ENCODE measurements around the gene UTP3.
A peak's percentile ranks its signal among the peaks of the same experiment; 100 is the strongest.
"Not testable (repeated sequence)": the region's sequence is repeated elsewhere in the genome, so short reads cannot be mapped to it uniquely, and the experiment has no call there.

Gene UTP3, protein sequence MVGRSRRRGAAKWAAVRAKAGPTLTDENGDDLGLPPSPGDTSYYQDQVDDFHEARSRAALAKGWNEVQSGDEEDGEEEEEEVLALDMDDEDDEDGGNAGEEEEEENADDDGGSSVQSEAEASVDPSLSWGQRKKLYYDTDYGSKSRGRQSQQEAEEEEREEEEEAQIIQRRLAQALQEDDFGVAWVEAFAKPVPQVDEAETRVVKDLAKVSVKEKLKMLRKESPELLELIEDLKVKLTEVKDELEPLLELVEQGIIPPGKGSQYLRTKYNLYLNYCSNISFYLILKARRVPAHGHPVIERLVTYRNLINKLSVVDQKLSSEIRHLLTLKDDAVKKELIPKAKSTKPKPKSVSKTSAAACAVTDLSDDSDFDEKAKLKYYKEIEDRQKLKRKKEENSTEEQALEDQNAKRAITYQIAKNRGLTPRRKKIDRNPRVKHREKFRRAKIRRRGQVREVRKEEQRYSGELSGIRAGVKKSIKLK

DNA sequence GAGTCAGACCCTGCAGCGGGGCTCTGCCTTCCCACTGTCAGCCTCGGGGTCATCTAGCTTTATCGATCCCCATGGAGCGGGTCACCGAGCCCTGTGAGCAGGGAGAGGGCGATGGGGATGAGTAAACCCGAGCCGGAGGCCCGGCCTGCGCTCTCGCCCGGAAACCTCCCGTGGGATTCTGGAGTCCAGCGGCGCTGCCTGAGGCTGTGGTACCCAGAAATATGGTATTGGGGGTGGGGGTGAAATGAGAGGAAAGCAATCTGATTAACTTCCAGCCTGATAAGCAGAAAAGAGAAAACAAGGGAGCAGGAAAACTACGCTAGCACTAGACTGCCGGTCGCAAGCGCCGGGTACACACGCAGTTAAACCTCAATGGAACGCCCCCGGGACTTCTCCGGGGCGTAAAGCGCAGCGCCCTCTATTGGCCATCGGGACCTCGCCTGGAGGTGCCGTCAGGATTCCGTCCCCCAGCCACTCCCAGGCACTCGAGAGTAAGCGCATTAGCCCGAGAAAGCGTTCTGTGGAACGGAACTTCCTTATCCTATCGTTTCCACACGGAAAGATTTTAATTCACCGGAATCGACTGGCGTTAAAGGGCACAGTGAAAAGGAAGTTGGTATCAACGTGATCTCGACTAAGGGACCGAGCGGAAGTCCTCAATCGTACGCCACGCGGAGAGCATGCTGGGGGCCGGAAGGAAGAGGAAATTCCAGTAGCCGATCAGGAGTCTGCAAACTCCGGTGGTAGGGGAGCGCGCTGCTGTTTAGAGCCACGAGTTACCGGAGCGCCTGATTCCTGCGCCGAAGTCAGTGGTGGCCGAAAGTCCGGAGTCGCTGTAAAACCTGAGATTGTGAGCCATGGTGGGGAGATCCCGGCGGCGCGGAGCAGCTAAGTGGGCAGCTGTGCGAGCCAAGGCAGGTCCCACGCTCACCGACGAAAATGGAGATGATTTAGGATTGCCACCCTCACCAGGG is at the start of gene UTP3:
UTP3 (plus strand) TSS at position 712 of the 974 bp plus-strand sequence; CDS start at position 858, 146 bp downstream.
- DNase-seq (ENCODE audit: low spot score): peak; percentile 97

DNA sequence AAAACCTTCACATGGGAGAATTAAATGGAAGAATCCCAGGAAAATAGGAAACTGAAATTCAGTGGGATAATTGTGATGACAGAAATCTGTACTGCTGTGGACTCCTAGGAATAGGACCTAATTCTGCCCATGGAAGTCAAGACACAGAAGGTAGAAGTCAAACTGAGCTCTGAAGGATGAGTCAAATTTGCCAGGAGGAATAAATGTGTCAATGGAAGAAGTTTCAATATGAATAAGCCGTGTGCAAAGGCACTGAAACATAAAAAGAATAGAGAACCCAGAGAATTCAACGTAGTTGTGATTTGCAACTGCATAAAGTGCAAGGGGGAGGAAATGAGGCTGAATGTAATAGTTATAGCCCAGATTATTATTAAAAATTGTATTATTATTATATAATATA is 48.1 kb upstream of the UTP3 start:
- no peak for DNase-seq (ENCODE audit: low spot score)

DNA sequence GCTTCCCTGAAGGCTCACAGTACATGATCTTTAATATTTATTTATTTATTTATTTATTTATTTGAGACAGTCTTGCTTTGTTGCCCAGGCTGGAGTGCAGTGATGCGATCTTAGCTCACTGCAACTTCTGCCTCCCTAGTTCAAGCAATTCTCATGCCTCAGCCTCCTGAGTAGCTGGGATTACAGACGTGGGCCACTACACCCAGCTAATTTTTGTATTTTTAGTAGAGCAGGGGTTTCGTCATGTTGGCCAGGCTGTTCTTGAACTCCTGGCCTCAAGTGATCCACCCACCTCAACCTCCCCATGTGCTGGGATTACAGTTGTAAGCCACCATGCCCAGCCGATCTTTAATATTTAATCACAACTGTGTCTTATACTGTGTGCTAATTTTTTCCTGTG is 37.6 kb upstream of the UTP3 start:
- DNase-seq (ENCODE audit: low spot score): peak; percentile 57

DNA sequence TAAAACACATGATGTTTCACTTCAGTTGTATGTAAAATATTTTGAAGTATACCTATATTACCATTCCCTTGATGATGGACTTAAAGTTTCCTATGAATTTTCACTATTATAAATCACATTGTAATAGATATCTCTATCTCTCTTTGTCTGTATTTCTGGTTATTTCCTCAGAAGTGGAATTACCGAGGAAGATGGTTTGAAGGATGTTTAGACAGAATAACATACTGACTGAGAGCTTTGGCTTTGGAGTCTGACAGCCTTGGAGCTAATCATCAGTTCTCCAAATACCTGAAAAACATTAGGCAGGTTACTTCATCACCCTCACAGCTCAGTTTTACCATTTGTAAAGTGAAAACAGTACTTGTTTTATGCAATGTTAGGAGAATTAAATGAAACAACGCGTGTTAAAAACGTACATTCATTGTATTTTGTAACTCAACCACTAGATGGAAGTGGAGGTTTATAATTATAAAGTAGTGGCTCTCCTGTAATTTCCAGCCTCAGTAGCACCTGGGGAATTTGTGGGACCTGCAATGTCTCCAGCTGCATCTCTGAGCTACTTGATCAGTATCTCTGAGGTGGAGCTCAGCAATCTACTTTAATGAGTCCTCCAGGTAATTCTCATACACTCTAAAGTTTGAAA is 36.3 kb upstream of the UTP3 start:
- DNase-seq (ENCODE audit: low spot score): peak; percentile 70

DNA sequence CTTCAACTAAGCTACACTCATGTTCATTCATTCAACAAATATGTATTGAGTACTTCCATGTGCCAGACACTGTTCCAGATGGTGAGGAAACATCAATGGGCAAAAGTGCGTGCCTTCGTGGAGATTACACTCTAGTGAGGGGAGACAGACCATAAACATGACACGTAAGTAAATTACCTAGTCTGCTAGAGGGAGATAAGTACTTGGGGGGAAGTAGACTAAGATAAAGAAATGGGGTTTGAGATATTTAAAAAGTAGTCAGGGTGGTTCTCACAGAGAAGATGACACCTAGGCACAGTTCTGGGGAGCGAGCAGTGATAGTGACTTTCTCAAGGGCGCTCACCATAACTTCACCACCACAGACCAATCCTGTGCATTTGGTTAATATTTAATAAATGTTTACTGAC is 33.7 kb upstream of the UTP3 start:
- no peak for DNase-seq (ENCODE audit: low spot score)

DNA sequence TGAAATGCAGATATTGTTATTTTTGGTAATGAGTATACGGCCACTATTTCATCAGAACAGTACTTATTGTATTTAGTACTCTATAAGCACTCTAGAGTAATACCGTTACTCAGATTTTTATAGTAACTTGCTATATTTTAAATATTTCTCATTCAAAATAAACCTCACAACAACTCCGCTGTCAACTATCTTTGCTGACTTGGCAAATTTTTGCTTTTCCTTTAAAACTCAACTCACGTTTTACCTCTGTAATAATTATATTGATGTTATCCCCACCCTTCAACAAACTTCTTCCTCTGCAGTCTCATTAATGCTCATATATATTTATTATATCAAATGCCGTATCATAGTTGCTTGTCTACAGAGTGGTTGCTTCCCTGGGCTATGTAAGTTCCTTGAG is 31.0 kb upstream of the UTP3 start:
- DNase-seq (ENCODE audit: low spot score): no peak

DNA sequence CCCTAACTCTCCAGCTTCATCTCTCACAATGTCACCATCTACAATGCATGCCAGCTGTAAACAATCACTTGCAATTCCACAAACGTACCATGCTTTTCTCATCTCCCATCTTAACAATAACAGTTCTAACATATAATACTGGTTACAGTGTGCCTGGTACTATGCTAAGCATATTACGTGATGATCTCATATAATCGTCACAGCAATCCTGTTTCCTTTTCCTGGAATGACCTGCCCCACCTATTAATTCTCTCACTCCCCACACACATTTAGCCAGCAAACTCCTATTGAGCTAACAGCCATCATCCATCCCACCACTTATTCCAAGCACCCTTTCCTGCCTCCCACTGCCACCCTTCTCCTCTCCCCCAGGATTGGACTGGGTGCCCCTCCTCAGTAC is 29.9 kb upstream of the UTP3 start:
- no peak for DNase-seq (ENCODE audit: low spot score)

DNA sequence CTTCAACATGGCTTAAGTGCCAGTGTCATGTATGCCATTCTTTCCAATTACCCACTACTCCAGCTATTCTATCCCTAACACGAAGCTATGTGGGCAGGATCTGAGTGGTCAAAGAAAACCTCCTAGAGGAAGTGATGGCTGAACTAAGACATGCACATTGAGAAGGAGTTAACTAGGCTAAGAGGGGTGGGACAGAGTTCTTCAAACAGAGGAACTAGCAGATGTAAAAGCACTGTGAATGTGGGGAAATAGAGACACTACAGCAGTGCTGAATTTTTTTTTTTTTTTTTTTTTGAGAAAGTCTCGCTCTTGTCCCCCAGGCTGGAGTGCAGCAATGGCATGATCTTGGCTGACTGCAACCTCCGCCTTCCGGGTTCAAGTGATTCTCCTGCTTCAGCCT is 28.2 kb upstream of the UTP3 start:
- no peak for DNase-seq (ENCODE audit: low spot score)

DNA sequence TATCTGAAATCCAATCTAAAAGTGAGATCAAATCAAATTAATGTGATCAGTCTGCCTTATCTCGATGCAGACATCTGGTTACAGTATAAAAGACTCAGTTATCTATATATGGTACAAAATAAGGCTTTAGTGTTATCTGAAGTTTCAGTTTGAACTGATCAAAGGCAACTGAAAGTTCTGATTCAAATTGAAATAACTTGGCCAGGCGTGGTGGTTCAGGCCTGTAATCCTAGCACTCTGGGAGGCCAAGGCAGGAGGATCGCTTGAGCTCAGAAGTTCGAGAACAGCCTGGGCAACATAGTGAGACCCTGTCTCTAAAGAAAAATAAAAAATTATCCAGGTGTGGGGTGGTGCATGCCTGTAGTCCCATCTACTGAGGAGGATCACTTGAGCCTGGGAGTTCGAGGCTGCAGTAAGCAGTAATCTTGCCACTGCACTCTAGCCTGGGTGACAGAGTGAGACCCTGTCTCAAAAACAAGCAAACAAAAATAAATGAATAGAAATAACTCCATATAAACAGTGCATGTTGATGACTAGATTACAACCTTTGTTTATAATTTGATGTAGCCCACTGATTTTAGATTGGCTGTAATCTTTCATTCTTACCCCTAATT is 26.9 kb upstream of the UTP3 start:
- DNase-seq (ENCODE audit: low spot score): not testable (repeated sequence)

DNA sequence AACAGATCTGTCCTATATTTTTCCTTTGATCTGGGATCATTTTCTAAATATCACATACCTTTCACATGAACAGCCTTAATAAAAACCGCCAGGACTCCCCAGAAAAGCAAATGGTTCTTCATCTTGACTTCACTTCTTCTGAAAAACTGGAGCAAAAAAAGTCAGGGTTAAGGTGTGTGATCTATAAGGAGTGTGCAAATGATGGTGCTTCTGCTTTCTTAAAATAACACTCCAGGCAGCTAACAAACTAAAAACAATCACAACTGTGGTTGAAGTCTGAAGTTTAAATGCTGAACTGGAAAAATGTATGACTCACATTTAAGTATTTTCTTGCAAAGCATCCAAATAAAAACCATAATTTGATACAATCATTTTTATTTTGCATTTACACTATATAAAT is 22.0 kb upstream of the UTP3 start, which contains the start of gene JCHAIN:
JCHAIN (minus strand) TSS at position 140 of the 400 bp plus-strand sequence; CDS start at position 122, 18 bp downstream.
- DNase-seq (ENCODE audit: low spot score): peak; percentile 66

DNA sequence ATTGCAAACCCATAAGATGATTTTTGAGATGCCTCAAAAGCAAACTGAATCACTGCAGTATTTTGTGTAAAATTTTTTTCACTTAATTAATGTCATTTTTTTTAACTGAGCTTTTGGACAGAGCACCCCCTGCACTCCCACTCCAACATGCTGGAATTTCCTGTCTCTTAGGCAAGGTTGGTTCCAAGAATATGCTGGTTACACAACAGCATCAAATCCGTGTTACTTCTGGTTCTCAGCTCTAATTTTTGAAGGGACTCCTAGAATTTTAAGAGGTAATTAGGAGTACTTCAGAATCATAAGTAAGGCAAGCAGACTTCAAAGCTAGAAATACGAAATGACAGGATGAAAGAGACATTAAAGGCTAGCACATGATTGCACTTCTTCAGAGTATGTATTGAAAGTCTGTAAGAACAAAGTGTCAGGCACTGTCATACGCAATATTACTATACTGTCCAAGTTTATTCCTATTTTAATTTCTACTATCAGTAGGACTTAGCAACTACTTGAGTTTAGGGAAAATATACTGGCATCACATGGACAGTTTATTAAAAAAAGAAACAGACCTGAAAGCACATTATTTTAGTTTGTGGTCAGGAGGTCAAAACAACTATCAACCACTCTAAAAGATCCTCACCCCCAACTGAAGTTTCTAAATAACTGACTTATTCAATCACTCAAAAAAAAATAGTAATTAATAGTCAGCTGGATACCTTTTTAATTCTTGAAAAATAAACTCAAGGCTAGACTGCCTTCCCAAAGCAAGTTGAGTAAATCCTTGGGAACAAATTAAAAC is 20.4 kb upstream of the UTP3 start:
- peak; percentile 68 for DNase-seq (ENCODE audit: low spot score)

DNA sequence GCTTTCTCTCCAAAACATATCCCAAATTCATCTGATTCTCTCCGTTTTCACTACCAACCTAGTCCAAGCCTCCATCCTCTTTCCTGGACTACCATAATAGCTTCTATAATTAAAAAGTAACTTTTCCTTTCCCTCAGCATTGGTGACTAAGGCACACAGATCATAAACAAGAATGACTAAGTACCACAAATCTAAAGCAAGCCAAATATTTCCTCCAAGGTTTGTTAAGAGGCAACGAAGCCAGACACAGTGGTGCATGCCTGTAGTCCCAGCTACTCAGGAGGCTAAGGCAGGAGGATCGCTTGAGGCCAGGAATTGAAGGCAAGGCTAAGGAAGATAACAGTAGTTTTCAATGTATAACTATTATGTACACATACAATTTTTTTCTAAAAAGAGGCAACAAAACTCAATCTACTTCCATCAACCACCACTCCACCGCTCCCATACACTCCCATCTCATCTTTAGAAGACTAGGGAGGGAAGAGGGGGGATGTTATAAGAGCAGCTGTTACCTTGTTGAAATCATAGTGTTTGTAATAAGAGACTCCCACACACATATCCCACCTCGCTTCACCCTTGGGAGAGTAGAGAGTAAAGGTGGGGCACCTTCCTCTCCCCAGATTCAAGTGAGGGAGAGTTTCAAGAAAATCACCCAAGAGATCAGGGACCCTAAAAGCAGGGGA is 17.9 kb upstream of the UTP3 start:
- no peak for DNase-seq (ENCODE audit: low spot score)

DNA sequence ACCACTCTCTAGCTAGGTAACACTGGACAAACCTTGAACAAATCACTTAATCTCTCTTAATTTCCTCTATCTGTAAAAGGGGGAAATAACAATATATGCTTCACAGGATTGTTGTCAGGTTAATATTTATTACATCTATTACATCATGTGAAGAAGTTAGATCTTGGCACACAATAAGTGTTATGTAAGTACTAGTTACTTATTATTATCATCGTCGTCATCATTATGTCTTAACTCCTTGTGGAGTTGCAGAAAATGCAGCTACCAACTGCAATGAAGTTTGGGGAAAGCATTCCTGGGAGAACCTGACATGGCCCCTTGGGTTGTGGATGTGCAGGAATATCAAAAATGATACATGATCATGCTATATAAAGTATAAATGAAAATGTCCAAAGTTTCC is 17.2 kb upstream of the UTP3 start:
- no peak for DNase-seq (ENCODE audit: low spot score)

DNA sequence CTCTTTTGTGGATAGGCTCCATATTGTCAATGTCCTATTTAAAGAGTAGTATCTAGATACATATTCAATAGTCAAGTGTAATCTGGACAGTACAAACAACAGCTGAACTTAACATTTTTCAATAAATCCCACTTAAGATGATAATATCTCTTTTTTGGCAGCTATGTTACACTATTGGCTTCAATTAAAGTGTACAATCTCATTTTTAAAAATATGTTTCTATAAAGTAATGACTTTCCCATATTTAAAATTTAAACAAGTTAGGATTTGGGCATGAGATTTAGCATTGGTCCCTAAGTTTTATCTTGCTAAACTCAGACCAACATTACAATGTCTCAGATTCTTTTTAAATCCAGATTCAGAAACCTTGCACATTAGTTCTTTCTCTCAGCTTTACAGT is 14.1 kb upstream of the UTP3 start:
- DNase-seq (ENCODE audit: low spot score): no peak

DNA sequence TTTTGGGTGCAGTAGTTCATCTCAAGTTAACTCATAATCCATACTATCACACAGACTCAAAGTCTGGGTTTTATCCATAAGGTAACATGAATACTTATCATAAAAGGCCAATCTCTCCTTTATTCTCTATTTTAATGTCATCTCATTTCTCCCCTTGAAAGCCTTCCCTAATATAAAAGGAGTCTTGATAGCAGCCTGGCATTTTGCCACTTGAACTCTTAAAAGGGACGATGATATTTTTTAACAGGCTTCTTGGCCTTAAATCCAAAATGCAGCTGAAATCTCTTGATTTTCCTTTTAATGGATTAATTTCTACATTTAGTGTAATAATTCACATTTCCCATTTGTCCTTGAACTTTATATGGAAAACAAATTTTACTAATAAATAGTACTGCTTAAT is 13.6 kb upstream of the UTP3 start:
- DNase-seq (ENCODE audit: low spot score): no peak

DNA sequence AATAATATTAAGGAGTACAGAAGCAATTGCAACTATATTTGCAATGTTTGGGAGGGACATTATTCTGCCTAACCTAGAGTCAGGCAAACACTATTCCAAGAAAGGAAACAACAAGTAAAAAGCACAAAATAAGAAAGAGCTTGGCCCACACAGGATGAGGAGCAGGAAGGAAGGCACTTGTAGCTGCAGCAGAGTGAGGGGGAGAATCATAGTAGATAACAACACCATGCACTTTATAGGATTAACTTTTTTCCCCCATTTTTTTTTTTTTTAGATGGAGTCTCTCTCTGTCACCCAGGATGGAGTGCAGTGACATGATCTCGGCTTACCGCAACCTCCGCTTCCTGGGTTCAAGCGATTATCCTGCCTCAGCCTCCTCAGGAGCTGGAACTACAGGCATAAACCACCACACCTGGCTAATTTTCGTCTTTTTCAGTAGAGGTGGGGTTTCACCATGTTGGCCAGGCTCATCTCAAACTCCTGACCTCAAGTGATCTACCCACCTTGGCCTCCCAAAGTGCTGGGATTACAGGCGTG is 11.7 kb upstream of the UTP3 start:
- peak; percentile 51 for DNase-seq (ENCODE audit: low spot score)

DNA sequence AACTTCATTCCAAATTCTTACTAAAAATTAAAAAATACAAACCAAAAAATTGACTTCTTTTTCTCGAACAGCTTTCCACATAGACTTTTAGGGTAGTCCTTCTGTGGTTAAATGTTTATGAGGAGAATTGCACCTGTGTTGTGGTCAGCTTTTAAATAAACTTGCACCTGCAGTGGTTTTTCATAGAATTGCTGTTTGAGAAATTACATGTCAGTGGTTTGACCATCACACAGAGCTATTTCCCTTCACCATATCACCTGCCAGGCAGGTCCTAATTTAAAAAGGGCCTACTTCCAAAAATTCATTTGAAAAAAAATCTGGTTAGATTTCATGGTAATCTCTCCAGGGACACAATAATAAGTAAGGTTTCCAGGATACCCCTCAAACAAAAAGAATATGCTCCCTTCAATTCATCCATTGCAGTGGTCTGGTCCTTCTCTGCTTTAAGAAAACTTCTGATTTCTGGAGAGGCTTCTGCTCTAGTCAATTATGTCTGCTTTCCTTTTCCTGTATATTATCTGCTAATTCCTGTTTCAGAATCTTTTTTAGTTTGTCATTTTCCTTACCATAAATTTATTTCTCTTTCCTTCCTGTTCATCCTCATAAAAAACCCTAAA is 9.8 kb upstream of the UTP3 start:
- DNase-seq (ENCODE audit: low spot score): peak; percentile 93

DNA sequence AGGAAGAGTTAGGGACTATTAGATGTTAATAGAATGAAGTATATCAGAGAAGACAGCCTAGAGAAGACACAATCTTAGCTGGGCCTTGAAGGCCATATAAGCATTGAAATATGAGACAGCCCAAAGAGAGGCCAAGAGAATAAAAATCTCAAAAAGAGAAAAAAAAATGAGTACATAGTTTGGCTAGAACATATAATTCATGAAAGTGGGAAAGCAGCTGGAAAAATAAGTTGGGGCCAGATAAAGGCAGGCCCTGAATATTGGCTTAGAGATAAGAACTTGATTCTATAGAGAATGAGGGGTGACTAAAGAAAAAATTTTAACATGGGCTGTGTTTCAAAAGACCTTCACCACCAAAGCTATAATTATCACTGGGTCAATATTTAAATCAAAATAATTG is 7.4 kb upstream of the UTP3 start:
- DNase-seq (ENCODE audit: low spot score): no peak

DNA sequence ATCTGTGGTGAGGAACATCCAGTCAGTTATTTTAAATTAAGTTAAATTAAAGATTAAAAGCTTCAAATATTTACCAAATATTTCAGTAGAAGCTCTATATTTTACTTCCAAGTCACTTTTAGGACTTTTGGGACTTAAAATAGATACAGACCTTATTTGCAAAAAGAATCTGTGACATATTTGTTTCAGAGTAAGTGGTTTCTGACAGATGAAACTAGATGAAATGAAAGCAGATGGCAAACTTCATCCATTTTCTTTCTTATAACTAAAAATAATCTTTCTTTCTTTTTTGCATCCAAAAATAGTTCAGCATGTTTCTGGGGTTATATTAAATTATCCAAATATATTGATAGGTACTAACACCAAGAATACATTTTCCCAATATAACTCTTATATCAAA is 6.6 kb upstream of the UTP3 start:
- DNase-seq (ENCODE audit: low spot score): peak; percentile 50

DNA sequence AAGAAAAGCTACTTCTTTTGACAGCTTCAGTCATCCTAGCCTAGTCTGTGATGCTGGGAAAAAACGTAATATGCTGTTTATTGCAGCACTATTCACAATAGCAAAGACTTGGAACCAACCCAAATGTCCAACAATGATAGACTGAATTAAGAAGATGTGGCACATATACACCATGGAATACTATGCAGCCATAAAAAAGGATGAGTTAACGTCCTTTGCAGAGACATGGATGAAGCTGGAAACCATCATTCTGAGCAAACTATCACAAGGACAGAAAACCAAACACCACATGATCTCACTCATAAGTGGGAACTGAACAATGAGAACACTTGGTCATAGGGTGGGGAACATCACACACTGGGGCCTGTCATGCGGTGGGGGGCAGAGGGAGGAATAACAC is 6.2 kb upstream of the UTP3 start:
- not testable (repeated sequence) for DNase-seq (ENCODE audit: low spot score)

All from NAMALWA (cell line).